NB4 (cell line): ENCODE data around the gene PITX2.

Source experiments
- CTCF ChIP-seq: IDR thresholded peaks from one replicate; pipeline ENCODE4 v1.5.1; 2012; ENCODE audit warnings: low read depth, low read length
- MYC ChIP-seq: IDR thresholded peaks from 2 replicates; pipeline ENCODE4 v1.6.1; 2011; ENCODE audit warnings: low read depth, low read length
- POLR2A ChIP-seq: IDR thresholded peaks from 2 replicates; pipeline ENCODE4 v1.6.1; 2011; ENCODE audit warnings: mild to moderate bottlenecking; ENCODE audit not compliant: insufficient read length; ENCODE audit errors: extremely low read depth

DNA sequence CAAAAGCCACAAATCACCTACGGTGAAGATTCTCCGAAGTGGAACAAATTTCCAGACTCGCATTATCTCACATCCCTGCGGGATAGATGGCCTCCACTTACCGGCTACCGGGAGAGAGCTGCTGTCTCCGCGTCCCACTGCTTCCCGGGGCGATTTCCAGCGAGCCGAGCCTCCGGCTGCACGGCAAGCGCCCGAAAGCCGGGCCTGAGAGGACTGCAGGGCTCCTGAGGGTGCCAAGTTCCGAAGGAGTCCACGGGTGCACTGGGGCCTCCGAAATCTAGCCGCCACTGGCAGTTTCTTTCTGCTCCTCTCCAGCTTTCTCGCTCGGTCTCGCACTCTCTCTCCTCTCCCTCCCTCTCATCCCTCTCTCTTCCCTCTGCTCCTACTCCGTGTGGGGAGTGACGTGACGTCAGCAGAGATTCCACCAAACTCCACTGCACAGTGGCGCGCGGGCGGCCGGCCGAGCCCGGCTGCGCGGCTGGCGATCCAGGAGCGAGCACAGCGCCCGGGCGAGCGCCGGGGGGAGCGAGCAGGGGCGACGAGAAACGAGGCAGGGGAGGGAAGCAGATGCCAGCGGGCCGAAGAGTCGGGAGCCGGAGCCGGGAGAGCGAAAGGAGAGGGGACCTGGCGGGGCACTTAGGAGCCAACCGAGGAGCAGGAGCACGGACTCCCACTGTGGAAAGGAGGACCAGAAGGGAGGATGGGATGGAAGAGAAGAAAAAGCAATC is 14.0 kb upstream of the PITX2 start:
- no peak for TF ChIP-seq CTCF
- no peak for TF ChIP-seq MYC
- no peak for TF ChIP-seq POLR2A
